Measurements from ENCODE around the gene DLG2. TPM values are rescaled to one million over a fixed set of nuclear protein-coding genes. Genes with fewer than 3 reads are reported as not detected.

DLG2 gene
- total and polyA plus RNA-seq, 2 donors (not counting 3 experiments of a cell fraction or from before 2014, with no cell fraction given), result 0.15 to 1.1 TPM

DNA sequence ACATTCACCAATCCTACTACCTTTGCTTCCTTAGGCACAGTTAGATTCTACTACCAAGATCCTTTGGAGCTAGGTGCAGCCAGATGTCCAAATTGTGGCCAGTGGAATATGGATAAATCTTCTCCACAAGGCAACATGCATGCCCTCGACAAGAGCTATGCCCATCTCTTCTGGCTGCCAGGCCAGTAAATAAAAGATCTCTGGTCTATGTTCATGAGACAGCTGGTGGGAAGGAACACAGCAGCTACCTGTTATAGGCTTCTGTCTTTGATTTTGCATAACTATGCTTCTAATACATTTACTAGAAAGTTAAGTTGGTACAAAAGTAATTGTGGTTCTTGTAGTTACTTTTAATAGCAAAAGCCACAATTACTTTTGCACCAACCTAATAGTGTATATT is 182.7 kb downstream of the DLG2 start:
- Histone ChIP-seq H3K79me2 (ENCODE audit: control insufficient read depth, insufficient read depth, low read length) (no peaks in the 10 kb centered on the region), H3K9ac (replicated peaks; ENCODE audit: extremely low read depth, insufficient read depth, low read length) (no peak overlapping the region), H3K4me1 (ENCODE audit: control insufficient read depth, extremely low read depth, insufficient read depth, low read length) (no peaks in the 10 kb centered on the region), H3K9me1 (replicated peaks; ENCODE audit: control insufficient read depth, extremely low read depth, insufficient read depth, low read length) (no peaks in the 10 kb centered on the region), H3K36me3 (ENCODE audit: control insufficient read depth in 2 of 2, extremely low read depth in 1 of 2, insufficient read depth in 2 of 2, low read length in 2 of 2) (no peaks in the 10 kb centered on the region), H3K4me2 (ENCODE audit: insufficient read depth, low read length) (no peak overlapping the region), H2AFZ (ENCODE audit: low read depth, low read length) (no peak overlapping the region), H3K27ac (ENCODE audit: insufficient read depth, low read depth, low read length) (no peak overlapping the region), H3K4me3 (replicated peaks in 1 of 3; ENCODE audit: insufficient read depth in 1 of 3, low read depth in 1 of 3, low read length in 3 of 3) (no peak overlapping the region), H3K9me3 (replicated peaks; ENCODE audit: control insufficient read depth, insufficient read depth, low read length) (no peaks in the 10 kb centered on the region), H4K20me1 (replicated peaks; ENCODE audit: control insufficient read depth, extremely low read depth, insufficient read depth, low read length) (no peaks in the 10 kb centered on the region), H3K27me3 (ENCODE audit: control insufficient read depth in 2 of 2, insufficient read depth in 2 of 2, low read length in 2 of 2) (no peaks in the 10 kb centered on the region)
- no peak for TF ChIP-seq MYC (IDR thresholded peaks at IDR 0.05; ENCODE audit: low read depth, low read length)
- TF ChIP-seq, protein P1, sequence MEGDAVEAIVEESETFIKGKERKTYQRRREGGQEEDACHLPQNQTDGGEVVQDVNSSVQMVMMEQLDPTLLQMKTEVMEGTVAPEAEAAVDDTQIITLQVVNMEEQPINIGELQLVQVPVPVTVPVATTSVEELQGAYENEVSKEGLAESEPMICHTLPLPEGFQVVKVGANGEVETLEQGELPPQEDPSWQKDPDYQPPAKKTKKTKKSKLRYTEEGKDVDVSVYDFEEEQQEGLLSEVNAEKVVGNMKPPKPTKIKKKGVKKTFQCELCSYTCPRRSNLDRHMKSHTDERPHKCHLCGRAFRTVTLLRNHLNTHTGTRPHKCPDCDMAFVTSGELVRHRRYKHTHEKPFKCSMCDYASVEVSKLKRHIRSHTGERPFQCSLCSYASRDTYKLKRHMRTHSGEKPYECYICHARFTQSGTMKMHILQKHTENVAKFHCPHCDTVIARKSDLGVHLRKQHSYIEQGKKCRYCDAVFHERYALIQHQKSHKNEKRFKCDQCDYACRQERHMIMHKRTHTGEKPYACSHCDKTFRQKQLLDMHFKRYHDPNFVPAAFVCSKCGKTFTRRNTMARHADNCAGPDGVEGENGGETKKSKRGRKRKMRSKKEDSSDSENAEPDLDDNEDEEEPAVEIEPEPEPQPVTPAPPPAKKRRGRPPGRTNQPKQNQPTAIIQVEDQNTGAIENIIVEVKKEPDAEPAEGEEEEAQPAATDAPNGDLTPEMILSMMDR (IDR thresholded peaks at IDR 0.05; ENCODE audit: extremely low read depth in 1 of 2, insufficient read depth in 1 of 2, low read depth in 1 of 2, low read length in 2 of 2), result no peak
- no peak for TF ChIP-seq FOS (IDR thresholded peaks at IDR 0.05; ENCODE audit: borderline replicate concordance, insufficient read depth, low read length)
- no peak for TF ChIP-seq POLR2A (IDR thresholded peaks at IDR 0.05; ENCODE audit: low read depth, low read length)
- no peak for TF ChIP-seq GATA2 (IDR thresholded peaks at IDR 0.05; ENCODE audit: insufficient read depth, insufficient read length, low read depth, low read length)
- no peak for TF ChIP-seq JUN (IDR thresholded peaks at IDR 0.05; ENCODE audit: borderline replicate concordance, insufficient read depth, insufficient read length, low read depth)
- TF ChIP-seq, protein P2, sequence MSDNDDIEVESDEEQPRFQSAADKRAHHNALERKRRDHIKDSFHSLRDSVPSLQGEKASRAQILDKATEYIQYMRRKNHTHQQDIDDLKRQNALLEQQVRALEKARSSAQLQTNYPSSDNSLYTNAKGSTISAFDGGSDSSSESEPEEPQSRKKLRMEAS (IDR thresholded peaks at IDR 0.05; ENCODE audit: insufficient read depth, insufficient read length), result no peak
- no peak for TF ChIP-seq POLR2AphosphoS5 (IDR thresholded peaks at IDR 0.05; ENCODE audit: insufficient read depth, low read depth, low read length)
- TF ChIP-seq EZH2 (IDR thresholded peaks at IDR 0.05; ENCODE audit: borderline replicate concordance, low read depth, low read length, severe bottlenecking), result no peak
- BruUV-seq (replicated peaks), result no TSS peak
- ChIA-PET POLR2A (no interaction called here), CTCF (no interaction called here)
- DNase-seq (ENCODE audit: low read depth, low spot score) (no peak), FAIRE-seq (no peak)
- intact Hi-C loops (cut with micrococcal nuclease) (no loop called here), dilution Hi-C loops (cut with MboI; ENCODE audit: extremely low pct_ligation_motif_present, low sequenced_read_pairs) (no loop called here)
